Superior temporal gyrus (tissue), 1 donor: Measurements from ENCODE around the gene RASAL1.

Experiments
- DNase-seq: peaks from one replicate; pipeline ENCODE4 v3.0.0-alpha.2; 2016; ENCODE audit errors: extremely low spot score

Gene RASAL1

GRCh38 chr12:113075137-113075683 lies 60.4 kb downstream of the RASAL1 start:
- no peak for DNase-seq

- no peak for DNase-seq
Measured at GRCh38 chr12:113073586-113073985, 62.0 kb downstream of the RASAL1 start.

- DNase-seq, result no peak
Measured at GRCh38 chr12:113072136-113072535, 63.4 kb downstream of the RASAL1 start.

GRCh38 chr12:113071135-113072112 lies 64.1 kb downstream of the RASAL1 start:
- DNase-seq, result peak; percentile 22

GRCh38 chr12:113070117-113070906 lies 65.2 kb downstream of the RASAL1 start:
- DNase-seq, result no peak

GRCh38 chr12:113069751-113070116 lies 65.8 kb downstream of the RASAL1 start:
- no peak for DNase-seq

- no peak for DNase-seq
Measured at GRCh38 chr12:113069149-113069548, 66.4 kb downstream of the RASAL1 start.

- DNase-seq, result no peak
Measured at GRCh38 chr12:113067987-113068935, 67.3 kb downstream of the RASAL1 start.

- no peak for DNase-seq
Measured at GRCh38 chr12:113066813-113067400, 68.7 kb downstream of the RASAL1 start.

- no peak for DNase-seq
Measured at GRCh38 chr12:113065126-113066007, 70.2 kb downstream of the RASAL1 start.

GRCh38 chr12:113064395-113065125 lies 71.0 kb downstream of the RASAL1 start:
- no peak for DNase-seq

- DNase-seq, result no peak
Measured at GRCh38 chr12:113063396-113064350, 71.9 kb downstream of the RASAL1 start.

- no peak for DNase-seq
Measured at GRCh38 chr12:113062502-113063395, 72.8 kb downstream of the RASAL1 start.

- DNase-seq, result no peak
Measured at GRCh38 chr12:113061061-113061694, 74.4 kb downstream of the RASAL1 start.

- no peak for DNase-seq
Measured at GRCh38 chr12:113060336-113060960, 75.1 kb downstream of the RASAL1 start.

- DNase-seq, result no peak
Measured at GRCh38 chr12:113059071-113059595, 76.4 kb downstream of the RASAL1 start.
